ENCODE measurements around the gene HOXB8.

The HOXB8 gene

GRCh38 chr17:48610282-48611211, 4.5 kb downstream of the HOXB8 start, which contains the start of gene HOXB7:
Gene HOXB7 (minus strand): TSS chr17:48611017. CDS start chr17:48610918, 99 bp downstream.
- DNase-seq, result peak; percentile 67

GRCh38 chr17:48609759-48610281, 5.3 kb downstream of the HOXB8 start:
- no peak for DNase-seq

GRCh38 chr17:48609033-48609432, 6.1 kb downstream of the HOXB8 start:
- peak; percentile 75 for DNase-seq

GRCh38 chr17:48608494-48608834, 6.6 kb downstream of the HOXB8 start:
- no peak for DNase-seq

- DNase-seq, result no peak
Observed at GRCh38 chr17:48606892-48607614, 8.0 kb downstream of the HOXB8 start.

GRCh38 chr17:48605991-48606891, 8.9 kb downstream of the HOXB8 start:
- DNase-seq, result no peak

GRCh38 chr17:48605409-48605919, 9.6 kb downstream of the HOXB8 start:
- DNase-seq, result no peak

- no peak for DNase-seq
Observed at GRCh38 chr17:48604770-48605329, 10.2 kb downstream of the HOXB8 start, which contains the start of gene HOXB6. Gene HOXB6 (minus strand): TSS chr17:48604986. CDS start chr17:48598150, 6,836 bp downstream.

- no peak for DNase-seq
Observed at GRCh38 chr17:48603959-48604769, 10.9 kb downstream of the HOXB8 start.

GRCh38 chr17:48601539-48602425, 13.3 kb downstream of the HOXB8 start:
- DNase-seq, result no peak

- no peak for DNase-seq
Observed at GRCh38 chr17:48601207-48601538, 13.9 kb downstream of the HOXB8 start.

GRCh38 chr17:48600244-48601098, 14.6 kb downstream of the HOXB8 start:
- no peak for DNase-seq

- DNase-seq, result no peak
Observed at GRCh38 chr17:48599354-48599753, 15.7 kb downstream of the HOXB8 start.

- no peak for DNase-seq
Observed at GRCh38 chr17:48598736-48599135, 16.4 kb downstream of the HOXB8 start.

GRCh38 chr17:48597778-48598631, 17.1 kb downstream of the HOXB8 start:
- DNase-seq, result peak; percentile 62

- DNase-seq, result no peak
Observed at GRCh38 chr17:48597528-48597777, 17.6 kb downstream of the HOXB8 start.

- DNase-seq, result no peak
Observed at GRCh38 chr17:48596735-48597527, 18.2 kb downstream of the HOXB8 start.
